ENCODE data around the gene DNAJB6. TPM values are rescaled to one million over a fixed set of nuclear protein-coding genes. Genes with fewer than 3 reads are reported as not detected.

DNAJB6 gene
- total RNA-seq, 1 donor from 2014 or later = 172 TPM

DNA sequence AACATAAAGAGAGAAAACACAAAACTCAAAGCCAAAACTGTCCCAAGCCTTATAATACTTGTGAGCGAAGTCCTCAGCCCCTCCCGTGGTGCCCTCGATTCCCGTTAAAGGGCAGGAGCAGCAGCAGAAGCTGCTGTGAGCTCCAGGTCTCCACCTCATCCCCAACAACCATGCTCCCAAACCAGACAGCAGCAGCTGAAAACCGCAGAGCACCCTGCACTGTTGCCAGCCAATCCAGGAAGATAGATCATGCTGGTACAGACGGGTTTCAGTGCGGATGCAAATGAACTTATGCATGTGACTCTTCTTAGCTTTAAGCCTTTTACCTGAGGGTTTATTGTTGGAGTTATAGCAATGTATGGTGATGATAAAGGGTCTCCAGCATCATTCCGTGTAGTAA is 97.9 kb downstream of the DNAJB6 start:
- H3K9me3 Mint-ChIP-seq = peaks cover 12% of the 10 kb centered on the region
- H3K9me3 ChIP-seq (ENCODE audit: low read depth) = no peaks in the 10 kb centered on the region
- H3K4me2 ChIP-seq = no peak overlapping the region
- H3K36me3 ChIP-seq = no peaks in the 10 kb centered on the region
- H3K9ac ChIP-seq = no peak overlapping the region
- H3F3A ChIP-seq (ENCODE audit: low read depth) = no peaks in the 10 kb centered on the region
- no peak overlapping the region for H3K4me3 Mint-ChIP-seq
- H3K4me3 ChIP-seq = no peak overlapping the region
- H3K27ac ChIP-seq = no peak overlapping the region
- no peaks in the 10 kb centered on the region for H3K27me3 ChIP-seq
- peaks cover 5% of the 10 kb centered on the region for H3K4me1 ChIP-seq
- H3K4me1 Mint-ChIP-seq = peaks cover 41% of the 10 kb centered on the region
- TF ChIP-seq EZH2phosphoT487 (IDR thresholded peaks at IDR 0.05) = no peak
- no peak for TF ChIP-seq EZH2 (IDR thresholded peaks at IDR 0.05)
- TF ChIP-seq, protein P1, sequence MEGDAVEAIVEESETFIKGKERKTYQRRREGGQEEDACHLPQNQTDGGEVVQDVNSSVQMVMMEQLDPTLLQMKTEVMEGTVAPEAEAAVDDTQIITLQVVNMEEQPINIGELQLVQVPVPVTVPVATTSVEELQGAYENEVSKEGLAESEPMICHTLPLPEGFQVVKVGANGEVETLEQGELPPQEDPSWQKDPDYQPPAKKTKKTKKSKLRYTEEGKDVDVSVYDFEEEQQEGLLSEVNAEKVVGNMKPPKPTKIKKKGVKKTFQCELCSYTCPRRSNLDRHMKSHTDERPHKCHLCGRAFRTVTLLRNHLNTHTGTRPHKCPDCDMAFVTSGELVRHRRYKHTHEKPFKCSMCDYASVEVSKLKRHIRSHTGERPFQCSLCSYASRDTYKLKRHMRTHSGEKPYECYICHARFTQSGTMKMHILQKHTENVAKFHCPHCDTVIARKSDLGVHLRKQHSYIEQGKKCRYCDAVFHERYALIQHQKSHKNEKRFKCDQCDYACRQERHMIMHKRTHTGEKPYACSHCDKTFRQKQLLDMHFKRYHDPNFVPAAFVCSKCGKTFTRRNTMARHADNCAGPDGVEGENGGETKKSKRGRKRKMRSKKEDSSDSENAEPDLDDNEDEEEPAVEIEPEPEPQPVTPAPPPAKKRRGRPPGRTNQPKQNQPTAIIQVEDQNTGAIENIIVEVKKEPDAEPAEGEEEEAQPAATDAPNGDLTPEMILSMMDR (IDR thresholded peaks at IDR 0.05) = no peak
- no peak overlapping the region for H2AFZ ChIP-seq (replicated peaks)
- H4K20me1 ChIP-seq (ENCODE audit: low read depth) = no peaks in the 10 kb centered on the region
- H3K27ac Mint-ChIP-seq = peak overlapping the region; percentile 74
- DNase-seq (ENCODE audit: low spot score) = no peak
- H3K36me3 Mint-ChIP-seq = peaks cover 5% of the 10 kb centered on the region
- H3K79me2 ChIP-seq (ENCODE audit: low read depth) = no peaks in the 10 kb centered on the region
- H3K27me3 Mint-ChIP-seq (ENCODE audit: insufficient read depth, low read depth) = peaks cover 27% of the 10 kb centered on the region

DNA sequence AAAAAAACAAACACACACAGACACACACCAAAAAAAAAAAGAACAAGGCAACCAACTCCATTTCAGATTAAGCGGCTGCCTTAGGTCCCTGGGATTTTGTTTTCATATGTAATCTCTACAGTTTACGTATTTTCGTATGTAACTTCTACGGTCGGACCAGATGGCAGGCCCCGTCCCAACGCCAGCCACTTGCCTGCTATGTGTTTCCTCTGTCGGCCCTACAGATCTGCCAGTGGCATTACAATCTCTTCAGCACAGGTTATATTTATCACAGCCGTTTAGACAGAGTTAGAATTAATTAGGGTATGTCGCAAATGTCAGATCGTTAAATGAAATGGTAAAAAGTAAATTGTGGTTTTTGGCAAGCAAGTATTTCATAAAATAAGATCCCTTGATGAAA is 99.3 kb downstream of the DNAJB6 start:
- DNase-seq (ENCODE audit: low spot score) = no peak
- H3K4me2 ChIP-seq = no peak overlapping the region
- H3K9me3 Mint-ChIP-seq = peaks cover 25% of the 10 kb centered on the region
- no peak overlapping the region for H2AFZ ChIP-seq (replicated peaks)
- H3K4me1 ChIP-seq = peaks cover 5% of the 10 kb centered on the region
- TF ChIP-seq EZH2phosphoT487 (IDR thresholded peaks at IDR 0.05) (no peak), EZH2 (IDR thresholded peaks at IDR 0.05) (no peak)
- TF ChIP-seq, protein P1 (IDR thresholded peaks at IDR 0.05) = no peak
- H3K27ac Mint-ChIP-seq = peak overlapping the region; percentile 88
- H3K27me3 Mint-ChIP-seq (ENCODE audit: insufficient read depth, low read depth) = peaks cover 29% of the 10 kb centered on the region
- no peaks in the 10 kb centered on the region for H3K9me3 ChIP-seq (ENCODE audit: low read depth)
- peaks cover 10% of the 10 kb centered on the region for H3K36me3 Mint-ChIP-seq
- H3K4me3 Mint-ChIP-seq = no peak overlapping the region
- H3K79me2 ChIP-seq (ENCODE audit: low read depth) = no peaks in the 10 kb centered on the region
- peaks cover 41% of the 10 kb centered on the region for H3K4me1 Mint-ChIP-seq
- H3K9ac ChIP-seq = no peak overlapping the region
- H3K27me3 ChIP-seq = no peaks in the 10 kb centered on the region
- H3K4me3 ChIP-seq = no peak overlapping the region
- no peaks in the 10 kb centered on the region for H3K36me3 ChIP-seq
- no peaks in the 10 kb centered on the region for H4K20me1 ChIP-seq (ENCODE audit: low read depth)
- no peak overlapping the region for H3K27ac ChIP-seq
- no peaks in the 10 kb centered on the region for H3F3A ChIP-seq (ENCODE audit: low read depth)

DNA sequence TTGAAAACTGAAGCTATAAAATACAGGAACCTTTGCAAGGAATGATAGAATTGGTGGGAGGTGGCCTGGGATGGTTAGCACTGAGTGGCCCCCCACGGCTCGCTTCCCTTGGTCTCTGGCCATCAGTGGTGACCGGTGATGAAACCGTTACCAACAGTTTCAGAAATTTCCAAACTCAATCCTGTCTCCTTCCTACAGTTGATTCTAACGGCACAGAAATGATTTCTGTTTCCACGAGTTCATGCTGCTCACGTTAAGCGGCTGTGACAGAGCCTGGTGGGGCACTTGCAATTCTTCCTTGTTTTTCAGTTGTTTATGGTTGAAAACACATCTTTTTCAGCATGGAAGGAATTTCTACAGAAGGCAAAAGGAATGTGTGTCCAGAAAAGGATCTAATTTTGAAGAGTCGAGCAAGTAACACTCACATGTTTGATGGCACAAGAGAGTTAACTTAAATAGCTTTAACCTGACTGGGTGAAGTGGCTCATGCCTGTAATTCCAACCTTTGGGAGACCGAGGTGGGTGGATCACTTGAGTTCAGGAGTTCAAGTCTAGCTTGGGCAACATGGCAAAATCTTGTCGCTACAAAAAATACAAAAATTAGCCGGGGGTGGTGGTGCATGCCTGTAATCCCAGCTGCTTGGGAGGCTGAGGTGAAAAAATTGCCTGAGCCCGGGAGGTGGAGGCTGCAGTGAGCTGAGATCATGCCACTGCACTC is 100.1 kb downstream of the DNAJB6 start:
- Histone ChIP-seq H3K79me2 (ENCODE audit: low read depth) (no peaks in the 10 kb centered on the region), H3K9ac (no peak overlapping the region), H4K20me1 (ENCODE audit: low read depth) (no peaks in the 10 kb centered on the region), H3K9me3 (ENCODE audit: low read depth) (no peaks in the 10 kb centered on the region), H3K4me1 (peaks cover 5% of the 10 kb centered on the region), H3K4me2 (no peak overlapping the region), H2AFZ (replicated peaks) (no peak overlapping the region), H3K27me3 (no peaks in the 10 kb centered on the region), H3K27ac (no peak overlapping the region), H3K4me3 (no peak overlapping the region), H3F3A (ENCODE audit: low read depth) (no peaks in the 10 kb centered on the region), H3K36me3 (no peaks in the 10 kb centered on the region)
- TF ChIP-seq EZH2 (IDR thresholded peaks at IDR 0.05) (no peak), EZH2phosphoT487 (IDR thresholded peaks at IDR 0.05) (no peak)
- TF ChIP-seq, protein P1 (IDR thresholded peaks at IDR 0.05) = no peak
- peak overlapping the region; percentile 74 for H3K27ac Mint-ChIP-seq
- peaks cover 10% of the 10 kb centered on the region for H3K36me3 Mint-ChIP-seq
- peaks cover 41% of the 10 kb centered on the region for H3K4me1 Mint-ChIP-seq
- DNase-seq (ENCODE audit: low spot score) = no peak
- H3K27me3 Mint-ChIP-seq (ENCODE audit: insufficient read depth, low read depth) = peaks cover 29% of the 10 kb centered on the region
- H3K9me3 Mint-ChIP-seq = peaks cover 26% of the 10 kb centered on the region
- no peak overlapping the region for H3K4me3 Mint-ChIP-seq

Measured in neural progenitor cell (in vitro differentiated cells).